Heart left ventricle (tissue), 16 donors: ENCODE data around the gene SYNM. TPM values are rescaled to one million over a fixed set of nuclear protein-coding genes. Genes with fewer than 3 reads are reported as not detected.
A peak's percentile ranks its signal among the peaks of the same experiment; 100 is the strongest.

Experiments
- ATAC-seq, 4 donors: fragments of 200-7000 bp; cut with Tn5 transposase; one replicate each; pipeline ENCODE4 v1.9.1; 2020 to 2022; ENCODE audit warnings: moderate library complexity in 4 of 4, mild to moderate bottlenecking in 3 of 4, moderate number of reproducible peaks in 1 of 4
- DNase-seq, 5 donors: peaks; one replicate each; pipeline ENCODE4 v3.0.0-alpha.2; 2020
- H3K27ac ChIP-seq, 12 donors: fragments of 200-600 bp; sonication (generic) in 4 of 12; one replicate each; pipeline versions ENCODE4 v1.5.0 to v1.8.0; 2016 to 2022; ENCODE audit warnings: mild to moderate bottlenecking in 2 of 12
- H3K27me3 ChIP-seq, 9 donors: fragments of 200-600 bp; sonication (generic) in 2 of 9; one replicate each; pipeline versions ENCODE4 v1.5.1 to v1.8.0; 2016 to 2022; ENCODE audit warnings: mild to moderate bottlenecking in 3 of 9
- H3K36me3 ChIP-seq, 9 donors: fragments of 200-600 bp; sonication (generic) in 2 of 9; one replicate each; pipeline versions ENCODE4 v1.5.0 to v1.8.0; 2018 to 2022; ENCODE audit warnings: mild to moderate bottlenecking in 2 of 9
- H3K4me1 ChIP-seq, 12 donors: fragments of 200-600 bp; sonication (generic) in 4 of 12; one replicate each; pipeline versions ENCODE4 v1.5.0 to v1.8.0; 2016 to 2022; ENCODE audit warnings: mild to moderate bottlenecking in 3 of 12
- H3K4me3 ChIP-seq, 12 donors: fragments of 200-600 bp; sonication (generic) in 4 of 12; one replicate each; pipeline versions ENCODE4 v1.5.0 to v1.8.0; 2017 to 2022; ENCODE audit warnings: mild to moderate bottlenecking in 9 of 12, moderate library complexity in 4 of 12
- H3K9me3 ChIP-seq, 12 donors: fragments of 200-600 bp; sonication (generic) in 4 of 12; one replicate each; pipeline versions ENCODE4 v1.5.0 to v1.8.0; 2016 to 2022; ENCODE audit warnings: mild to moderate bottlenecking in 1 of 12
- CTCF ChIP-seq, 12 donors: fragments of 200-600 bp; sonication (generic) in 4 of 12; IDR thresholded peaks; one replicate each; pipeline versions ENCODE4 v1.5.0 to v1.8.0; 2018 to 2022; ENCODE audit warnings: antibody characterized with exemption in 12 of 12, mild to moderate bottlenecking in 5 of 12
- POLR2A ChIP-seq, 2 donors: fragments of 450-650 bp; IDR thresholded peaks; one replicate each; pipeline ENCODE4 v1.6.1; 2017; ENCODE audit warnings: antibody characterized with exemption in 2 of 2, mild to moderate bottlenecking in 2 of 2, moderate library complexity in 2 of 2
- WGBS, 4 donors: extraction: QIAGEN DNeasy Blood & Tissue Kit in 2 of 4; methylation state at CpG; one replicate each; pipeline versions ENCODE4 v1.1.5 to v1.1.7; 2013 to 2018; 5-methylcytosine and 5-hydroxymethylcytosine counted together
- intact Hi-C, 10 donors: fragments of 100-400 bp; cut with DNase I; formaldehyde crosslinking; loops; one replicate each; pipeline versions ENCODE4 v1.11.1 to v1.14.2; 2022
- polyA plus RNA-seq, 2 donors: library from polyadenylated mRNA; stranded (reverse); fragments of 200-250 nt; gene quantifications; one replicate each; pipeline ENCODE4 v1.2.3, GENCODE V29; 2013
- total RNA-seq, 9 donors: library from RNA; depleted of rRNA in 2 of 9; stranded (reverse); fragments of >200 nt in 2 of 9; fragmentation: NEBNext Ultra II Directional in 3 of 9; extraction: Animal tissue kit (Norgen Biotek cat#: 25700) in 3 of 9; gene quantifications; one replicate each; pipeline versions ENCODE4 v1.1.0 to v1.2.4, GENCODE V29; 2016 to 2023
- donor health status: ischemic (EF 13 %, LVEDD 7.1; RV severe dilation, severe dysfunction).
- donor health status: healthy with polysubstance abuse.
- donor health status: DM: no; HTN: yes; CAD: no.
- donor health status: DM: no; HTN: no; CAD: no.
- donor health status: ischemic (EF 25% LVEDD 6.9; RV normal size, moderate dysfunction).
- donor health status: ischemic (EF 25% LVEDD 5.7; RV mildly dilated, moderate dysfunction).
- donor health status: healthy.
- donor health status: DM: yes; HTN: yes; CAD: no.
- donor health status: ischemic (EF 35%, LVEDD 5.7; RV mildly dilated, moderate dysfunction).
- donor health status: nonischemic (EF 11% LVEDD 7.7; RV severe dilation, severe dysfunction).
- donor health status: DM: yes; HTN: yes; CAD: no.
- donor health status: PGD.
- donor health status: ischemic (EF 29% LVEDD 5.4; RV normal size, mild dysfunction).
- donor health status: nonischemic (EF 23%, LVEDD 6.1; RV moderate dilation, normal function).

SYNM gene
- total and polyA plus RNA-seq, 11 donors: 113 to 455 (median 262) TPM

- Histone ChIP-seq H3K36me3 (peaks cover 0 to 64% (median 19%) of the 10 kb centered on the region in 9 donors), H3K4me1 (peaks cover 0 to 77% (median 20%) of the 10 kb centered on the region in 12 donors), H3K27ac (peak overlapping the region in 3 of 12 donors; percentile 6 to 98 (median 31)), H3K4me3 (no peak overlapping the region), H3K9me3 (no peaks in the 10 kb centered on the region), H3K27me3 (no peaks in the 10 kb centered on the region)
- DNase-seq: no peak
- no peak for ATAC-seq
- TF ChIP-seq CTCF (IDR thresholded peaks at IDR 0.05) (no peak), POLR2A (IDR thresholded peaks at IDR 0.05) (no peak)
- WGBS, 4 donors: 83 to 92% (median 87%) methylated on average over 8 of the region's 8 CpGs
- intact Hi-C loops: no loop called here
These were observed 12.2 kb downstream of the SYNM start for GRCh38 chr15:99117111-99117510.

- Histone ChIP-seq H3K36me3 (peaks cover 0 to 63% (median 19%) of the 10 kb centered on the region in 9 donors), H3K4me3 (no peak overlapping the region), H3K4me1 (peaks cover 0 to 80% (median 19%) of the 10 kb centered on the region in 12 donors), H3K9me3 (no peaks in the 10 kb centered on the region), H3K27ac (peak overlapping the region in 2 of 12 donors; percentile 31 to 98), H3K27me3 (no peaks in the 10 kb centered on the region)
- no peak for DNase-seq
- intact Hi-C loops: no loop called here
- TF ChIP-seq POLR2A (IDR thresholded peaks at IDR 0.05): no peak
- TF ChIP-seq CTCF (IDR thresholded peaks at IDR 0.05): no peak
- ATAC-seq: no peak
- WGBS, 4 donors: 79 to 90% (median 84%) methylated on average over 20 of the region's 20 CpGs
These were observed 12.8 kb downstream of the SYNM start for GRCh38 chr15:99117563-99118257.

- ATAC-seq: no peak
- Histone ChIP-seq H3K4me3 (no peak overlapping the region), H3K27ac (peak overlapping the region in 1 of 12 donors; percentile 98), H3K27me3 (no peaks in the 10 kb centered on the region), H3K4me1 (peaks cover 0 to 81% (median 22%) of the 10 kb centered on the region in 12 donors), H3K36me3 (peaks cover 0 to 63% (median 19%) of the 10 kb centered on the region in 9 donors), H3K9me3 (no peaks in the 10 kb centered on the region)
- WGBS, 4 donors: 87 to 93% (median 90%) methylated on average over 7 of the region's 7 CpGs
- TF ChIP-seq POLR2A (IDR thresholded peaks at IDR 0.05) (no peak), CTCF (IDR thresholded peaks at IDR 0.05) (no peak)
- DNase-seq: no peak
- intact Hi-C loops: no loop called here
These were observed 13.4 kb downstream of the SYNM start for GRCh38 chr15:99118258-99118632.

GRCh38 chr15:99118801-99119546 is 14.1 kb downstream of the SYNM start:
- no peak overlapping the region for H3K4me3 ChIP-seq

More at GRCh38 chr15:99118801-99119546, 14.1 kb downstream of the SYNM start:
- no peaks in the 10 kb centered on the region for H3K9me3 ChIP-seq
- 75 to 80% (median 78%) methylated on average over 19 to 22 of the region's 22 CpGs for WGBS, 4 donors
- intact Hi-C loops: no loop called here
- H3K36me3 ChIP-seq: peaks cover 0 to 57% (median 16%) of the 10 kb centered on the region in 9 donors
- DNase-seq (peak in 3 of 5 donors; percentile 42 to 68 (median 63)), ATAC-seq (peak in 2 of 4 donors; percentile 15 to 61)
- no peak for TF ChIP-seq POLR2A (IDR thresholded peaks at IDR 0.05)
- TF ChIP-seq CTCF (IDR thresholded peaks at IDR 0.05): no peak
- no peaks in the 10 kb centered on the region for H3K27me3 ChIP-seq
- peaks cover 0 to 81% (median 26%) of the 10 kb centered on the region in 12 donors for H3K4me1 ChIP-seq
- H3K27ac ChIP-seq: peak overlapping the region in 4 of 12 donors; percentile 34 to 98 (median 54)
